CD4-positive, alpha-beta T cell (primary cell): Measurements from ENCODE around the gene CDC42SE2. TPM values are rescaled to one million over a fixed set of nuclear protein-coding genes. Genes with fewer than 3 reads are reported as not detected.

Experiments
- ATAC-seq: fragments of 200-7000 bp; cut with Tn5 transposase; one replicate; pipeline ENCODE4 v1.10.0; 2022; ENCODE audit warnings: mild to moderate bottlenecking; ENCODE audit not compliant: poor library complexity
- CTCF ChIA-PET: fragments of 350-600 bp; sonication (Branson Sonifier 250); formaldehyde crosslinking; loops from one replicate; lab custom pipeline; 2021; ENCODE audit warnings: antibody characterized with exemption, inconsistent platforms; lab: Charles Lee
- POLR2A ChIA-PET: fragments of 350-600 bp; sonication (Branson Sonifier 250); formaldehyde crosslinking; loops from one replicate; lab custom pipeline; 2021; ENCODE audit warnings: antibody characterized with exemption, inconsistent platforms; lab: Charles Lee
- DNase-seq, 14 experiments: peaks; one replicate each; pipeline ENCODE4 v3.0.0-alpha.2; 2013 to 2020; ENCODE audit warnings: mixed read lengths in 2 of 14
- H3K27ac ChIP-seq, 2 donors: one replicate each; pipeline versions ENCODE4 v1.5.1 to v1.7.0; 2013; ENCODE audit warnings: low read length in 2 of 2, low read depth in 1 of 2, mild to moderate bottlenecking in 1 of 2
- H3K27me3 ChIP-seq, 2 experiments: 1 replicate in 1 of 2; 2 replicates in 1 of 2; pipeline versions ENCODE4 v1.6.1 to v1.7.0; 2013; ENCODE audit warnings: low read length in 2 of 2, control low read depth in 1 of 2, mild to moderate bottlenecking in 1 of 2, moderate library complexity in 1 of 2; ENCODE audit not compliant: insufficient read depth in 2 of 2, control insufficient read depth in 1 of 2
- H3K36me3 ChIP-seq: one replicate; pipeline ENCODE4 v1.6.1; 2013; ENCODE audit warnings: low read length, control low read depth; ENCODE audit not compliant: insufficient read depth
- H3K4me1 ChIP-seq: one replicate; pipeline ENCODE4 v1.6.1; 2013; ENCODE audit warnings: low read length, control low read depth; ENCODE audit not compliant: insufficient read depth
- H3K4me3 ChIP-seq: one replicate; pipeline ENCODE4 v1.5.1; 2013; ENCODE audit warnings: mild to moderate bottlenecking, low read length, moderate library complexity
- H3K9me3 ChIP-seq, 2 experiments: 1 replicate in 1 of 2; 2 replicates in 1 of 2; pipeline versions ENCODE4 v1.6.1 to v1.7.0; 2013; ENCODE audit warnings: low read length in 2 of 2, mild to moderate bottlenecking in 2 of 2, control low read depth in 1 of 2, moderate library complexity in 1 of 2; ENCODE audit not compliant: control insufficient read depth in 1 of 2, insufficient read depth in 1 of 2
- H3K27ac Mint-ChIP-seq: one replicate; pipeline ENCODE4 v1.8.0; 2020; ENCODE audit warnings: mixed read lengths
- H3K27me3 Mint-ChIP-seq: one replicate; pipeline ENCODE4 v1.8.0; 2021; ENCODE audit warnings: mixed read lengths
- H3K36me3 Mint-ChIP-seq: one replicate; pipeline ENCODE4 v1.8.0; 2021; ENCODE audit warnings: low read depth, mixed read lengths
- H3K4me1 Mint-ChIP-seq: one replicate; pipeline ENCODE4 v1.8.0; 2021; ENCODE audit warnings: low read depth, mixed read lengths
- H3K4me3 Mint-ChIP-seq: one replicate; pipeline ENCODE4 v1.8.0; 2020; ENCODE audit warnings: mild to moderate bottlenecking, mixed read lengths
- H3K9me3 Mint-ChIP-seq: one replicate; pipeline ENCODE4 v1.8.0; 2020; ENCODE audit warnings: mixed read lengths
- intact Hi-C, 2 experiments: fragments of 100-400 bp; cut with DNase I in 1 of 2; cut with micrococcal nuclease in 1 of 2; formaldehyde crosslinking; loops; one replicate each; pipeline versions ENCODE4 v1.15.1 to v1.9.0; 2023 to 2025; cut with DNase I, micrococcal nuclease
- total RNA-seq, 174 experiments: library from RNA in 2 of 174; stranded (reverse) in 2 of 174; gene quantifications; one replicate each; pipeline ENCODE4 v1.2.3 and lab custom pipeline; 2021 to 2026
- TF ChIP-seq, protein P1 (sequence below): fragments of 200-600 bp; IDR thresholded peaks from one replicate; pipeline ENCODE4 v1.8.0; 2022; ENCODE audit warnings: antibody characterized with exemption, mild to moderate bottlenecking

Gene CDC42SE2
- total RNA-seq, 2 experiments from 2014 or later: 218 to 230 TPM

DNA sequence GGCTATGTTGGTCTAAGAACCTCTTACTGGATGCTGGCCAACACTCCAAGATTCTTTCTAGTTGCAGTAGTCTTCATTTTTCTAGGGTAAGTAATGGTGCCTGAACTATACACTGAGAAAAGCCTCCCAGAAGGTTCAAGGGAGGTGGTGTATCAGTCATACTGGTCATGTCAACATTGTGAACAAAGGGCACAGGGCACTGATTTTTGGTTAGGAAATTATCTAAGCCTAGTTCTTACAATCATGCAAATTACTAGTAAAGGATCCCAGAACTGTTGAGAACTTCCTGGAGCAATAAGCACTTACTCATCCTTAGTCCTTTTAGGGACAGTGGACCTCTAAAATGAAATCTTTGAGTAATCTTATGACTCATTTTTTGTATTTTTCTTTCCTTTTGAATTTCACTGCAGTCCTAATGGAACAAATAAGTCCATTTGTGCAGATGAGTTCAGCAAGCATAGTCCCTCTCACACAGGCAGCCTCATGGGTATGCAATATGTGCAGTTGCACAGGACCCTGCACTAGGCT lies 21.1 kb upstream of the CDC42SE2 start:
- no peaks in the 10 kb centered on the region for H3K36me3 Mint-ChIP-seq
- H3K9me3 Mint-ChIP-seq: no peaks in the 10 kb centered on the region
- TF ChIP-seq, protein P1, sequence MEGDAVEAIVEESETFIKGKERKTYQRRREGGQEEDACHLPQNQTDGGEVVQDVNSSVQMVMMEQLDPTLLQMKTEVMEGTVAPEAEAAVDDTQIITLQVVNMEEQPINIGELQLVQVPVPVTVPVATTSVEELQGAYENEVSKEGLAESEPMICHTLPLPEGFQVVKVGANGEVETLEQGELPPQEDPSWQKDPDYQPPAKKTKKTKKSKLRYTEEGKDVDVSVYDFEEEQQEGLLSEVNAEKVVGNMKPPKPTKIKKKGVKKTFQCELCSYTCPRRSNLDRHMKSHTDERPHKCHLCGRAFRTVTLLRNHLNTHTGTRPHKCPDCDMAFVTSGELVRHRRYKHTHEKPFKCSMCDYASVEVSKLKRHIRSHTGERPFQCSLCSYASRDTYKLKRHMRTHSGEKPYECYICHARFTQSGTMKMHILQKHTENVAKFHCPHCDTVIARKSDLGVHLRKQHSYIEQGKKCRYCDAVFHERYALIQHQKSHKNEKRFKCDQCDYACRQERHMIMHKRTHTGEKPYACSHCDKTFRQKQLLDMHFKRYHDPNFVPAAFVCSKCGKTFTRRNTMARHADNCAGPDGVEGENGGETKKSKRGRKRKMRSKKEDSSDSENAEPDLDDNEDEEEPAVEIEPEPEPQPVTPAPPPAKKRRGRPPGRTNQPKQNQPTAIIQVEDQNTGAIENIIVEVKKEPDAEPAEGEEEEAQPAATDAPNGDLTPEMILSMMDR: no peak
- DNase-seq (peak in 1 of 14 experiments; percentile 30), ATAC-seq (no peak)
- no peak overlapping the region for H3K4me3 Mint-ChIP-seq
- intact Hi-C loops: no loop called here
- no peaks in the 10 kb centered on the region for H3K27me3 Mint-ChIP-seq
- Histone ChIP-seq H3K4me3 (no peak overlapping the region), H3K9me3 (peaks cover 8 to 12% of the 10 kb centered on the region in 2 experiments), H3K27me3 (no peaks in the 10 kb centered on the region), H3K4me1 (no peaks in the 10 kb centered on the region), H3K27ac (no peak overlapping the region), H3K36me3 (no peaks in the 10 kb centered on the region)
- H3K4me1 Mint-ChIP-seq: peaks cover 5% of the 10 kb centered on the region
- ChIA-PET POLR2A (interaction anchor here (0.5 kb wide), 1 partner anchor 34 kb away, joined by 4 read pairs; no protein-coding TSS in a partner anchor), CTCF (no interaction called here)
- no peak overlapping the region for H3K27ac Mint-ChIP-seq

DNA sequence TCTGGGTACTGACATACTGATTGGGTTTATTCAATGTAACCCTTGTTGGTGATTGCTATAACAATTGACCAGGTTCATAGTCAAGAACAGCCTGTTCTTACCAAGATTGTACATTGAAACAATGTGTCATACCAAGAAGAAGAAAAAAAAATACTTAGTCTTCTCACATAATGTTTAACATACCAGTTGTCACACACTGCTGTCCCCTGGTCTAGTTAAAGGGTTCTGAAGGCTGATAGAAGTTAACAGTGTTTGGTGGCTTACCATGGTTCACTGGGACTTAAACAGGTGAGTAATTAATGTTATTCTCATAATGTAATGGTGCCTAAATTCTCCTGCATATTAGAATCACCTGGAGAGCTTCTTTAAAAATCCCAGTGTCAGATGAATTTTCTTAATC lies 18.5 kb upstream of the CDC42SE2 start:
- Mint-ChIP-seq H3K9me3 (no peaks in the 10 kb centered on the region), H3K4me1 (peaks cover 18% of the 10 kb centered on the region), H3K27ac (no peak overlapping the region), H3K4me3 (no peak overlapping the region), H3K27me3 (no peaks in the 10 kb centered on the region), H3K36me3 (no peaks in the 10 kb centered on the region)
- intact Hi-C loops: loop anchor here in 1 of 2 experiments (5.0 kb wide), 1 partner anchor 33 kb away; no protein-coding TSS in a partner anchor
- peaks cover 8 to 12% of the 10 kb centered on the region in 2 experiments for H3K9me3 ChIP-seq
- TF ChIP-seq, protein P1: no peak
- POLR2A ChIA-PET: interaction anchor here (1.0 kb wide), 1 partner anchor 18 kb away, joined by 3 read pairs; the partner anchor contains the start of gene CDC42SE2
- no peak overlapping the region for H3K27ac ChIP-seq
- CTCF ChIA-PET: no interaction called here
- no peak for ATAC-seq
- no peaks in the 10 kb centered on the region for H3K36me3 ChIP-seq
- no peak for DNase-seq
- no peaks in the 10 kb centered on the region for H3K27me3 ChIP-seq
- H3K4me3 ChIP-seq: no peak overlapping the region
- peaks cover 7% of the 10 kb centered on the region for H3K4me1 ChIP-seq

DNA sequence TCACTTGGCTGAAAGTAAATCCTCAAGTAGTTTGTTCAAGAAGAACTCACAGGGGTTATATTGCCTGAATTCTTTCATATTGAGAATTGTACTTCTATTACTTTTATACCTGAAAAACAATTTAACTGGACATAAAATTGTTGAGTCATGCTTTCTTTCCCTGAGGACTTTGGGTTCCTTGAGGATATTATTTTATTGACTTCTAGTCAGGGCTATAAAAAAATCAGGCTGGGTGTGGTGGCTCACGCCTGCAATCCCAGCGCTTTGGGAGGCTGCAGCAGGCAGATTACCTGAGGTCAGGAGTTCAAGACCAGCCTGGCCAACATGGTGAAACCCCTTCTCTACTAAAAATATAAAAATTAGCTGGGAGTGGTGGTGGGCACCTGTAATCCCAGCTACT lies 17.9 kb upstream of the CDC42SE2 start:
- H3K36me3 Mint-ChIP-seq: no peaks in the 10 kb centered on the region
- no peak overlapping the region for H3K4me3 Mint-ChIP-seq
- no peak for ATAC-seq
- H3K27me3 ChIP-seq: no peaks in the 10 kb centered on the region
- ChIA-PET CTCF (no interaction called here), POLR2A (interaction anchor here (9.7 kb wide), 1 partner anchor 17 kb away, joined by 309 read pairs; the partner anchor contains the start of gene CDC42SE2)
- TF ChIP-seq, protein P1: no peak
- intact Hi-C loops: loop anchor here in 1 of 2 experiments (5.0 kb wide), 1 partner anchor 34 kb away; no protein-coding TSS in a partner anchor
- no peak overlapping the region for H3K27ac ChIP-seq
- no peak overlapping the region for H3K4me3 ChIP-seq
- no peak overlapping the region for H3K27ac Mint-ChIP-seq
- H3K36me3 ChIP-seq: no peaks in the 10 kb centered on the region
- no peaks in the 10 kb centered on the region for H3K9me3 Mint-ChIP-seq
- peaks cover 24% of the 10 kb centered on the region for H3K4me1 Mint-ChIP-seq
- H3K9me3 ChIP-seq: peaks cover 8 to 12% of the 10 kb centered on the region in 2 experiments
- H3K4me1 ChIP-seq: peaks cover 11% of the 10 kb centered on the region
- H3K27me3 Mint-ChIP-seq: no peaks in the 10 kb centered on the region
- DNase-seq: no peak
